HepG2 (cell line): Measurements from ENCODE around the gene TRIM28. TPM values are rescaled to one million over a fixed set of nuclear protein-coding genes. Genes with fewer than 3 reads are reported as not detected.

Source experiments
- FOXM1 ChIP-seq: sonication (generic); formaldehyde crosslinking; IDR thresholded peaks from 2 replicates; pipeline ENCODE4 v1.5.0; 2020; ENCODE audit warnings: missing genetic modification reagents
- KLF6 ChIP-seq: IDR thresholded peaks from 2 replicates; pipeline ENCODE4 v1.8.0; 2016; ENCODE audit warnings: missing biosample characterization, missing genetic modification reagents
- MAZ ChIP-seq, 2 experiments: sonication (generic) in 1 of 2; formaldehyde crosslinking in 1 of 2; IDR thresholded peaks; 2 replicates each; pipeline versions ENCODE4 v1.5.0 to v1.6.1; 2012 to 2020; ENCODE audit warnings: low read depth in 2 of 2, mild to moderate bottlenecking in 2 of 2, borderline replicate concordance in 1 of 2, improper control_type of control experiment in 1 of 2, low read length in 1 of 2, missing genetic modification reagents in 1 of 2, moderate library complexity in 1 of 2
- NR2F2 ChIP-seq: IDR thresholded peaks from 2 replicates; pipeline ENCODE4 v1.6.1; 2012; ENCODE audit warnings: low read depth, inconsistent platforms, borderline replicate concordance
- SMARCC2 ChIP-seq: fragments of 450-650 bp; IDR thresholded peaks from 2 replicates; pipeline ENCODE4 v1.6.1; 2017; ENCODE audit warnings: antibody characterized with exemption, mild to moderate bottlenecking
- SP2 ChIP-seq: sonication (generic); formaldehyde crosslinking; IDR thresholded peaks from 2 replicates; pipeline ENCODE4 v1.5.1; 2020; ENCODE audit warnings: mild to moderate bottlenecking, missing genetic modification reagents
- SRF ChIP-seq: IDR thresholded peaks from 2 replicates; pipeline ENCODE4 v1.6.1; 2011; ENCODE audit warnings: mild to moderate bottlenecking, low read depth, low read length, moderate library complexity
- ZNF264 ChIP-seq: sonication (generic); formaldehyde crosslinking; IDR thresholded peaks from 2 replicates; pipeline ENCODE4 v1.4.0; 2020; ENCODE audit warnings: missing genetic modification reagents
- ZNF781 ChIP-seq: sonication (generic); formaldehyde crosslinking; IDR thresholded peaks from 2 replicates; pipeline ENCODE4 v1.5.1; 2020; ENCODE audit warnings: borderline replicate concordance, mild to moderate bottlenecking, missing genetic modification reagents; ENCODE audit errors: not compliant biosample characterization
- ZNF792 ChIP-seq: IDR thresholded peaks from 2 replicates; pipeline ENCODE4 v1.6.1; 2016
- polyA plus RNA-seq, 8 experiments: library from polyadenylated mRNA; depleted of rRNA in 3 of 8; stranded (reverse) in 7 of 8; unstranded in 1 of 8; fragments of >200 nt; fragmentation: Illumina TruSeq in 4 of 8; extraction: Trizol in 4 of 8; gene quantifications; 2 replicates each; pipeline versions ENCODE4 v1.2.1 to v1.2.3, GENCODE V29; 2011 to 2016; ENCODE audit warnings: low read depth in 4 of 8, missing spikeins in 1 of 8, mixed read lengths in 1 of 8; ENCODE audit not compliant: insufficient read depth in 1 of 8
- total RNA-seq, 5 experiments: library from RNA; depleted of rRNA; stranded (reverse); fragments of >200 nt; fragmentation: Illumina TruSeq; extraction: Trizol; gene quantifications; 2 replicates each; pipeline ENCODE4 v1.2.3, GENCODE V29; 2016; ENCODE audit warnings: low read depth in 1 of 5
- TF ChIP-seq, protein P1 (sequence below): sonication (generic); formaldehyde crosslinking; IDR thresholded peaks from 2 replicates; pipeline ENCODE4 v1.4.0; 2020; ENCODE audit warnings: mild to moderate bottlenecking, low read depth, missing genetic modification reagents
- TF ChIP-seq, protein P2 (sequence below): sonication (generic); formaldehyde crosslinking; IDR thresholded peaks from 2 replicates; pipeline ENCODE4 v1.9.0; 2021; ENCODE audit warnings: missing genetic modification reagents, borderline replicate concordance
- TF ChIP-seq, protein P3 (sequence below): sonication (generic); formaldehyde crosslinking; IDR thresholded peaks from 2 replicates; pipeline ENCODE4 v1.4.0; 2020; ENCODE audit warnings: missing genetic modification reagents
- TF ChIP-seq, protein P4 (sequence below), 2 experiments: sonication (generic) in 1 of 2; formaldehyde crosslinking in 1 of 2; IDR thresholded peaks; 2 replicates each; pipeline versions ENCODE4 v1.4.0 to v1.6.1; 2018 to 2020; ENCODE audit warnings: missing genetic modification reagents in 2 of 2, borderline replicate concordance in 1 of 2, low read depth in 1 of 2, mild to moderate bottlenecking in 1 of 2, missing biosample characterization in 1 of 2
- TF ChIP-seq, protein P5 (sequence below): sonication (generic); formaldehyde crosslinking; IDR thresholded peaks from 2 replicates; pipeline ENCODE4 v1.4.0; 2020; ENCODE audit warnings: mild to moderate bottlenecking, missing genetic modification reagents, borderline replicate concordance
- TF ChIP-seq, protein P6 (sequence below): sonication (generic); formaldehyde crosslinking; IDR thresholded peaks from 2 replicates; pipeline ENCODE4 v1.4.0; 2020; ENCODE audit warnings: missing genetic modification reagents, mild to moderate bottlenecking, borderline replicate concordance

The TRIM28 gene
- total and polyA plus RNA-seq, 2 of the 13 experiments (the other 11 are each of a cell fraction or from before 2014, with no cell fraction given): 361 to 439 TPM

DNA sequence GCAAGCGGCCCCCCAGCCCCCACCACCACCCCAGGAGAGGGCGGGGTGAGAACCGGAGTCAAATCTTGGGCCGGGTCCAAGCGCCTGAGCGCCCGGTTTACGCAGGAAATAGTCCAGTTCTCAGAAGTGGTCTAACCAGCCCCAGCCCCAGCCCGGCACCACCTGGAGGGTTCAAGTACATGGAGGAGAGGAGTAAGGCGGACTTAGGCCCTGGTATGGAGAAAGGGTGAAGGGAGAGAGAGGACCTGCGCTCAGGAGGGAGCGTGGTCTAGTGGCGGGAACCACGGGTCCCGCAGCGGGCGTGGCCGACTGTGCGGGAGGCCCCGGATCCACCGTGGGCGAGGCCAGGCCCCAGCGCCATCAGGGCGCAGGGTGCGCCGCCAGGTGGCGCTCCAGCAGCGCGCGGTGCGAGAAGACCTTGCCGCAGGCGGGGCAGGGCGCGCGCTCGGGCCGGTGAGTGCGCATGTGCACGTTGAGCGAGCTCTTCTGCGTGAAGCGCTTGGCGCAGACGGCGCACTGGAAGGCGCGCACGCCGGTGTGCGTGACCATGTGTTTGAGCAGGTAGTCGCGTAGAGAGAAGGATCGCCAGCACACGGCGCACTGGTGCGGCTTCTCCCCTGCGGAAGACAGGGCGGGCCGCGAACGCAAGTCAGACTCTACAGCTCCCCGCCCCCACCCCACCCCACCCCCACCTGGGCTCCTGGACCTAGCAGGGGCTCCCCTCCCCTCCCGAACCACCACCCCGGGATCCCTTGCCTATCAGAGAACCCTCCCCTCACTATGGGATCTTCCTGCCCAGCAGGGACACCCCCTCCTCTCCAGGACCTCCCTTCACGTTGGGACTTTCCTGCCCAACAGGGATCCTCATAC, 29.9 kb upstream of the TRIM28 start (continued):
- TF ChIP-seq, protein P1, sequence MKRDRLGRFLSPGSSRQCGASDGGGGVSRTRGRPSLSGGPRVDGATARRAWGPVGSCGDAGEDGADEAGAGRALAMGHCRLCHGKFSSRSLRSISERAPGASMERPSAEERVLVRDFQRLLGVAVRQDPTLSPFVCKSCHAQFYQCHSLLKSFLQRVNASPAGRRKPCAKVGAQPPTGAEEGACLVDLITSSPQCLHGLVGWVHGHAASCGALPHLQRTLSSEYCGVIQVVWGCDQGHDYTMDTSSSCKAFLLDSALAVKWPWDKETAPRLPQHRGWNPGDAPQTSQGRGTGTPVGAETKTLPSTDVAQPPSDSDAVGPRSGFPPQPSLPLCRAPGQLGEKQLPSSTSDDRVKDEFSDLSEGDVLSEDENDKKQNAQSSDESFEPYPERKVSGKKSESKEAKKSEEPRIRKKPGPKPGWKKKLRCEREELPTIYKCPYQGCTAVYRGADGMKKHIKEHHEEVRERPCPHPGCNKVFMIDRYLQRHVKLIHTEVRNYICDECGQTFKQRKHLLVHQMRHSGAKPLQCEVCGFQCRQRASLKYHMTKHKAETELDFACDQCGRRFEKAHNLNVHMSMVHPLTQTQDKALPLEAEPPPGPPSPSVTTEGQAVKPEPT (CRISPR knock-in tag): peak; percentile 53; the same call in 1 of the 2 replicates
- TF ChIP-seq ZNF781 (CRISPR knock-in tag) (no peak), FOXM1 (CRISPR knock-in tag) (no peak), SP2 (peak; percentile 47), KLF6 (CRISPR knock-in tag) (0 out of 2 replicates have a peak, but pooled peaks have one; percentile 41), SMARCC2 (no peak), ZNF792 (CRISPR knock-in tag) (0 out of 2 replicates have a peak, but pooled peaks have one; percentile 27), ZNF264 (no peak), NR2F2 (no peak), SRF (no peak), MAZ (IDR thresholded peaks at IDR 0.05; ENCODE audit: borderline replicate concordance, low read depth, low read length) (0 out of 2 replicates have a peak, but pooled peaks have one; percentile 30), MAZ (CRISPR knock-in tag; IDR thresholded peaks at IDR 0.05; ENCODE audit: low read depth) (peak; percentile 91)
- TF ChIP-seq, protein P2, sequence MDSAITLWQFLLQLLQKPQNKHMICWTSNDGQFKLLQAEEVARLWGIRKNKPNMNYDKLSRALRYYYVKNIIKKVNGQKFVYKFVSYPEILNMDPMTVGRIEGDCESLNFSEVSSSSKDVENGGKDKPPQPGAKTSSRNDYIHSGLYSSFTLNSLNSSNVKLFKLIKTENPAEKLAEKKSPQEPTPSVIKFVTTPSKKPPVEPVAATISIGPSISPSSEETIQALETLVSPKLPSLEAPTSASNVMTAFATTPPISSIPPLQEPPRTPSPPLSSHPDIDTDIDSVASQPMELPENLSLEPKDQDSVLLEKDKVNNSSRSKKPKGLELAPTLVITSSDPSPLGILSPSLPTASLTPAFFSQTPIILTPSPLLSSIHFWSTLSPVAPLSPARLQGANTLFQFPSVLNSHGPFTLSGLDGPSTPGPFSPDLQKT (CRISPR knock-in tag): no peak
- TF ChIP-seq, protein P3, sequence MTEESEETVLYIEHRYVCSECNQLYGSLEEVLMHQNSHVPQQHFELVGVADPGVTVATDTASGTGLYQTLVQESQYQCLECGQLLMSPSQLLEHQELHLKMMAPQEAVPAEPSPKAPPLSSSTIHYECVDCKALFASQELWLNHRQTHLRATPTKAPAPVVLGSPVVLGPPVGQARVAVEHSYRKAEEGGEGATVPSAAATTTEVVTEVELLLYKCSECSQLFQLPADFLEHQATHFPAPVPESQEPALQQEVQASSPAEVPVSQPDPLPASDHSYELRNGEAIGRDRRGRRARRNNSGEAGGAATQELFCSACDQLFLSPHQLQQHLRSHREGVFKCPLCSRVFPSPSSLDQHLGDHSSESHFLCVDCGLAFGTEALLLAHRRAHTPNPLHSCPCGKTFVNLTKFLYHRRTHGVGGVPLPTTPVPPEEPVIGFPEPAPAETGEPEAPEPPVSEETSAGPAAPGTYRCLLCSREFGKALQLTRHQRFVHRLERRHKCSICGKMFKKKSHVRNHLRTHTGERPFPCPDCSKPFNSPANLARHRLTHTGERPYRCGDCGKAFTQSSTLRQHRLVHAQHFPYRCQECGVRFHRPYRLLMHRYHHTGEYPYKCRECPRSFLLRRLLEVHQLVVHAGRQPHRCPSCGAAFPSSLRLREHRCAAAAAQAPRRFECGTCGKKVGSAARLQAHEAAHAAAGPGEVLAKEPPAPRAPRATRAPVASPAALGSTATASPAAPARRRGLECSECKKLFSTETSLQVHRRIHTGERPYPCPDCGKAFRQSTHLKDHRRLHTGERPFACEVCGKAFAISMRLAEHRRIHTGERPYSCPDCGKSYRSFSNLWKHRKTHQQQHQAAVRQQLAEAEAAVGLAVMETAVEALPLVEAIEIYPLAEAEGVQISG (CRISPR knock-in tag): peak; percentile 91
- TF ChIP-seq, protein P4, sequence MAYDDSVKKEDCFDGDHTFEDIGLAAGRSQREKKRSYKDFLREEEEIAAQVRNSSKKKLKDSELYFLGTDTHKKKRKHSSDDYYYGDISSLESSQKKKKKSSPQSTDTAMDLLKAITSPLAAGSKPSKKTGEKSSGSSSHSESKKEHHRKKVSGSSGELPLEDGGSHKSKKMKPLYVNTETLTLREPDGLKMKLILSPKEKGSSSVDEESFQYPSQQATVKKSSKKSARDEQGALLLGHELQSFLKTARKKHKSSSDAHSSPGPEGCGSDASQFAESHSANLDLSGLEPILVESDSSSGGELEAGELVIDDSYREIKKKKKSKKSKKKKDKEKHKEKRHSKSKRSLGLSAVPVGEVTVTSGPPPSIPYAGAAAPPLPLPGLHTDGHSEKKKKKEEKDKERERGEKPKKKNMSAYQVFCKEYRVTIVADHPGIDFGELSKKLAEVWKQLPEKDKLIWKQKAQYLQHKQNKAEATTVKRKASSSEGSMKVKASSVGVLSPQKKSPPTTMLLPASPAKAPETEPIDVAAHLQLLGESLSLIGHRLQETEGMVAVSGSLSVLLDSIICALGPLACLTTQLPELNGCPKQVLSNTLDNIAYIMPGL (CRISPR knock-in tag; IDR thresholded peaks at IDR 0.05; ENCODE audit: borderline replicate concordance in 1 of 2, low read depth in 1 of 2): peak; percentile 84 to 95
- TF ChIP-seq, protein P5, sequence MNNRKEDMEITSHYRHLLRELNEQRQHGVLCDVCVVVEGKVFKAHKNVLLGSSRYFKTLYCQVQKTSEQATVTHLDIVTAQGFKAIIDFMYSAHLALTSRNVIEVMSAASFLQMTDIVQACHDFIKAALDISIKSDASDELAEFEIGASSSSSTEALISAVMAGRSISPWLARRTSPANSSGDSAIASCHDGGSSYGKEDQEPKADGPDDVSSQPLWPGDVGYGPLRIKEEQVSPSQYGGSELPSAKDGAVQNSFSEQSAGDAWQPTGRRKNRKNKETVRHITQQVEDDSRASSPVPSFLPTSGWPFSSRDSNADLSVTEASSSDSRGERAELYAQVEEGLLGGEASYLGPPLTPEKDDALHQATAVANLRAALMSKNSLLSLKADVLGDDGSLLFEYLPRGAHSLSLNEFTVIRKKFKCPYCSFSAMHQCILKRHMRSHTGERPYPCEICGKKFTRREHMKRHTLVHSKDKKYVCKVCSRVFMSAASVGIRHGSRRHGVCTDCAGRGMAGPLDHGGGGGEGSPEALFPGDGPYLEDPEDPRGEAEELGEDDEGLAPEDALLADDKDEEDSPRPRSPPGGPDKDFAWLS: peak; percentile 27; the same call in 1 of the 2 replicates
- TF ChIP-seq, protein P6, sequence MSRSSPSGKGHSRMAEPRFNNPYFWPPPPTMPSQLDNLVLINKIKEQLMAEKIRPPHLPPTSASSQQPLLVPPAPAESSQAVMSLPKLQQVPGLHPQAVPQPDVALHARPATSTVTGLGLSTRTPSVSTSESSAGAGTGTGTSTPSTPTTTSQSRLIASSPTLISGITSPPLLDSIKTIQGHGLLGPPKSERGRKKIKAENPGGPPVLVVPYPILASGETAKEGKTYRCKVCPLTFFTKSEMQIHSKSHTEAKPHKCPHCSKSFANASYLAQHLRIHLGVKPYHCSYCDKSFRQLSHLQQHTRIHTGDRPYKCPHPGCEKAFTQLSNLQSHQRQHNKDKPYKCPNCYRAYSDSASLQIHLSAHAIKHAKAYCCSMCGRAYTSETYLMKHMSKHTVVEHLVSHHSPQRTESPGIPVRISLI (CRISPR knock-in tag): peak; percentile 53; the same call in 1 of the 2 replicates
